ENCODE measurements around the gene H6PD.

- no peak for TF ChIP-seq POLR2A (IDR thresholded peaks at IDR 0.05)
- TF ChIP-seq CTCF (IDR thresholded peaks at IDR 0.05 in 4 of 5, conservative IDR thresholded peaks at IDR 0.05 in 1 of 5), result no peak
Measured at GRCh38 chr1:9271861-9272595, 37.5 kb downstream of the H6PD start.

All from gastrocnemius medialis (tissue), 4 donors.